ENCODE data around the gene LRP2.
A peak's percentile ranks its signal among the peaks of the same experiment; 100 is the strongest.
"Not testable (repeated sequence)": the region's sequence is repeated elsewhere in the genome, so short reads cannot be mapped to it uniquely, and the experiment has no call there.

LRP2 gene

DNA sequence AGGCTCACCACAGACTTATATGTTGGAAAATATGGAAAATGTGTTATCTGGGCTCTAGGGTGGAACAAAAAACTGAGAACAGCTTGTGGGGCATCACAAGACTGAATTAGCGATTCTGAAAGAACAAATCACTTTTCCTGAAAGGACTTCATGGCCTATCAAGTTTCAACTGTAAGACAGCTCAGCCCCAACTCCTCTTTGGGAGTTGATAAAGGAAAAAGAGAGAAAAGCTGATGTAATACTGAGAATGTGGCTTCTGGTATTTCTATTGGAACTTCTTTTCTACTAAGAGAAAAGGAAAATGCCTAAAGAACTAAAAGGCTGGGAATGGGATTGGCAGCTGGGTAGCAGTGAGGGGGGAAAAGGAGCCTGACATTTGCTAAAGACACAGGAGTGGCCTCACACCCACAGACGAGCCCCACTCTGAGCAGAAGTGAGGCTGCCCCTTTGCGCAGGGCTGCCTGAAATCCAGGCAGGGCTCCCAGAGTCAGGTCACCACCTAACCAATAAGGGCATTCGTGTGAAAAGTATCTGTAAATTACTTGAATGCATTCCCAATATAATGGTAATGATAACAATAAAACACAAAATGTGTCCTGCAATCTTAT is 75.6 kb downstream of the LRP2 start:
- no peaks in the 10 kb centered on the region for H3K27me3 ChIP-seq
- TF ChIP-seq, protein P1, sequence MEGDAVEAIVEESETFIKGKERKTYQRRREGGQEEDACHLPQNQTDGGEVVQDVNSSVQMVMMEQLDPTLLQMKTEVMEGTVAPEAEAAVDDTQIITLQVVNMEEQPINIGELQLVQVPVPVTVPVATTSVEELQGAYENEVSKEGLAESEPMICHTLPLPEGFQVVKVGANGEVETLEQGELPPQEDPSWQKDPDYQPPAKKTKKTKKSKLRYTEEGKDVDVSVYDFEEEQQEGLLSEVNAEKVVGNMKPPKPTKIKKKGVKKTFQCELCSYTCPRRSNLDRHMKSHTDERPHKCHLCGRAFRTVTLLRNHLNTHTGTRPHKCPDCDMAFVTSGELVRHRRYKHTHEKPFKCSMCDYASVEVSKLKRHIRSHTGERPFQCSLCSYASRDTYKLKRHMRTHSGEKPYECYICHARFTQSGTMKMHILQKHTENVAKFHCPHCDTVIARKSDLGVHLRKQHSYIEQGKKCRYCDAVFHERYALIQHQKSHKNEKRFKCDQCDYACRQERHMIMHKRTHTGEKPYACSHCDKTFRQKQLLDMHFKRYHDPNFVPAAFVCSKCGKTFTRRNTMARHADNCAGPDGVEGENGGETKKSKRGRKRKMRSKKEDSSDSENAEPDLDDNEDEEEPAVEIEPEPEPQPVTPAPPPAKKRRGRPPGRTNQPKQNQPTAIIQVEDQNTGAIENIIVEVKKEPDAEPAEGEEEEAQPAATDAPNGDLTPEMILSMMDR (IDR thresholded peaks at IDR 0.05; ENCODE audit: low read depth, low read length) = no peak
- DNase-seq = no peak
- no peaks in the 10 kb centered on the region for H3K9me3 ChIP-seq
- no peaks in the 10 kb centered on the region for H3K36me3 ChIP-seq
- H3K4me3 ChIP-seq (ENCODE audit: low read depth, low read length) = no peak overlapping the region
- H3K4me1 ChIP-seq = no peaks in the 10 kb centered on the region

DNA sequence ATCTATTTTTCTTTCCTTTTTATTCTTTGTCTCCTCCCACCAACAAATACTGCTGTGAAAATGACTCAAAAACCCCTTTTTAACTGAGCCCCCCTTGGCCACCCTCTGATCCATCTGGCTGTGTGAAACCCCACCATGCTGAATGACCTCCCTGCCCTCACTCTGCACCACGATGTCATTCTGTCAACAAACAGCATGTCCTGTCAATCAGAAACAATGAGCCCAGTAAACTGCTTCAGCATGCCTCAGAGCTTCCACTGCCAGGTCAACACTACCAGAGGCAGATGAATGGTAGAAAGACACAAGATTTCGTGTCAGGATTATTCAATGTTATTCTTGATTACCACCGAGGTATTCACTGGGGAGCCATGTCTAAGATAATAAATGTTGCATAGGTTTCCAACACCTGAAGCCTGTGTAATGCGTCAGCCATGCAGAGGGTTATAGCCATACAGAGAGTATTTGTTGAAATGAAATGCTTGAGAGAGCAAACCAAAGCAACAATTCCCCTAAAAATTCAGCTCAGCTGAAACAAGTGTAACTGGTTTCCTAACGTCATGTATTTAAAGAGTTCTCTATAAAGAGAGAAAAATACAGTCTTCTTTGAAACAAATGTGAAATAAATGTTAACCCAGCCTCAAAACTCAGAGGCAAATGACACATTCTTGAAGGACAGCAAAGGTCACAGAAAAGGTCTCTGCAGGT is 76.7 kb downstream of the LRP2 start:
- no peak for DNase-seq
- H3K27me3 ChIP-seq = no peaks in the 10 kb centered on the region
- H3K4me3 ChIP-seq (ENCODE audit: low read depth, low read length) = no peak overlapping the region
- H3K9me3 ChIP-seq = no peaks in the 10 kb centered on the region
- no peaks in the 10 kb centered on the region for H3K4me1 ChIP-seq
- TF ChIP-seq, protein P1 (IDR thresholded peaks at IDR 0.05; ENCODE audit: low read depth, low read length) = no peak
- no peaks in the 10 kb centered on the region for H3K36me3 ChIP-seq

DNA sequence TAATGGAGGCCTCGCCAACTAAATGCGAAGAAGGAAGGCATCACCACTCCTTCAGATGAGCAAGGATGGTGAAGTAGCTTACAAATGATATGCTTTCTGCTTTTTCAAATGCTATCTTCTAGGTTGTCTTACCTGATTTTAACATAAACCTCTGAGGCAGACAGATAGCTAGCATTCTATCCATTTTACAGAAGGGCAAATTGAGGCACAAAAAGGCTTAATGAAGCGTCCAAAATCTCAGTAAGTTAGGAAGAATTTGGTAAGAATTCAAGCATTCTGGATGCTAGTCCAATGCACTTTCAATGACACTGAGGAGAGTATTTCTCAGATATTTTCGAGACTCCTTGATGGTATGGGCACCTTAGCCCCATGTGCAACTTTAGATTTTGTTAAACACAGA is 81.8 kb downstream of the LRP2 start:
- Histone ChIP-seq H3K36me3 (no peaks in the 10 kb centered on the region), H3K4me1 (no peaks in the 10 kb centered on the region), H3K4me3 (ENCODE audit: low read depth, low read length) (no peak overlapping the region), H3K27me3 (no peaks in the 10 kb centered on the region), H3K9me3 (no peaks in the 10 kb centered on the region)
- no peak for DNase-seq
- TF ChIP-seq, protein P1 (IDR thresholded peaks at IDR 0.05; ENCODE audit: low read depth, low read length) = no peak

DNA sequence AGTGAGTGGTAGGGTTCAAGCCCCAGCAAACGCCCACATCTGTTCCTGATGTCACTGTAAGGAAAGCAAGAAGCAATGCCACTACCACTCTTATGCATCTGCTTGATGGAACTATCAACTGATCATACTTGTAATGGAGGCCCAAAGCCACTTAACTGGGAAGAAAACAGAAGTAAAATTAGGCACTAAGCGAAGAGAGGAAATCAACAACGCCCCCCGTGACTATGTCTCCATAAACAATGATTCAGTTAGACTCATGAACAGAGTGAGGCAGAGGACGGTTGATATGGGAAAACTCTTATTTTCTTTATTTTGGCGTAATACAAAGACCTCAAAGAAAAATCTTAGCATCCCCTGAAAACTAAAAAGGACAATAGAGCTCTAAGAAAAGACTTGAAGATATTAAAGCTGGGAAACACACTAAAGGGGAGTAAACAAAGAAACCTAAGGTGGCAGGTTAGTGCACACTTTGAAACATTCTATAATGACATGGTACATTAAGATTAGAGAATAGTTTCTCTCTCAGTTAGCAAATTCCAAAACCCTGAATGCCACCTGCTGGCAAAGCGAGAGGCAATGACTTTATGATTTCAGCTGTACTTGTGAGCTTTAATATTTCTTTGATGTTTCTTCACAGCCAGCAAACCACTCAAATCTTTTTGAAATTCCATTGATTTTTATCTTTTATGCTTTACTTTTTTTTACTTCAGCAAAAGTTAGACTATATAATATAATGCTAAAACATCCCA is 86.5 kb downstream of the LRP2 start:
- no peaks in the 10 kb centered on the region for H3K36me3 ChIP-seq
- TF ChIP-seq, protein P1 (IDR thresholded peaks at IDR 0.05; ENCODE audit: low read depth, low read length) = 0 out of 2 replicates have a peak, but pooled peaks have one; percentile 12
- no peak for DNase-seq

DNA sequence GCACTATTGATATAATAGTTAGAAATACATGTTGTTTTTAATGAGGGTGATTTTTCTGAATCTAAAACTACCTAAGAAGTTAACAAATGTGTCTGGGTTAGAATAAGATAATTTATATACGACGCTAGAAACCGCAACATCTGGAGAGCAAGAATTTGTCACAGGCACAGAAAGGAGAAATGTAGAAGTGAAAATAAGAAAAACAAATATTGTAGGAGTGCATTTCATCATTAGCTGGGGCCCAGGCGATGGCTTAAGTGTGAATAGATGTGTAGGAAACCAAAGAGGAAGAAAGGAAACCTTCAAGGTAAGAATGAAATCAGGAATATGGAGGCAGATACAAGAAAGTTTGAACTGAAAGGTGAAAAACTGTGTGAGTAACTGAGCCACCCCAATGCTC is 90.3 kb downstream of the LRP2 start:
- Histone ChIP-seq H3K27me3 (no peaks in the 10 kb centered on the region), H3K36me3 (no peaks in the 10 kb centered on the region), H3K9me3 (no peaks in the 10 kb centered on the region), H3K4me1 (no peaks in the 10 kb centered on the region), H3K4me3 (ENCODE audit: low read depth, low read length) (no peak overlapping the region)
- no peak for DNase-seq
- TF ChIP-seq, protein P1 (IDR thresholded peaks at IDR 0.05; ENCODE audit: low read depth, low read length) = no peak

More for the DNA sequence above, 86.5 kb downstream of the LRP2 start:
- Histone ChIP-seq H3K9me3 (no peaks in the 10 kb centered on the region), H3K27me3 (no peaks in the 10 kb centered on the region), H3K4me1 (no peaks in the 10 kb centered on the region), H3K4me3 (ENCODE audit: low read depth, low read length) (no peak overlapping the region)

DNA sequence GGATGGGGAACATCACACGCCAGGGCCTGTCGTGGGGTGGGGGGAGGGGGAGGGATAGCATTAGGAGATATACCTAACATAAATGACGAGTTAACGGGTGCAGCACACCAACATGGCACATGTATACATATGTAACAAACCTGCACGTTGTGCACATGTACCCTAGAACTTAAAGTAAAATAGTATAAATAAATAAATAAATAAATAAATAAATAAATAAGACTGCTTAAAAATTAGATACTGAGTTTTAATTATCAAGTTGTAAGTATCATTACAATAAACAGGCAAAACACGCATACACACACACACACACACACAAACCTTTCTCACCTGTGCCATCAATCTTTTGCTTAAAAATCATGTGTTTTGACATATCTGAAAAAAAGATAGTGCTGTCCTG is 91.8 kb downstream of the LRP2 start:
- not testable (repeated sequence) for H3K4me1 ChIP-seq; DNase-seq; H3K9me3 ChIP-seq; H3K4me3 ChIP-seq (ENCODE audit: low read depth, low read length); H3K27me3 ChIP-seq; H3K36me3 ChIP-seq
